Heart right ventricle (tissue), 16 donors: ENCODE results near the gene CDC42EP3. TPM values are rescaled to one million over a fixed set of nuclear protein-coding genes. Genes with fewer than 3 reads are reported as not detected.

Source experiments
- ATAC-seq, 8 donors: fragments of 200-7000 bp; cut with Tn5 transposase; one replicate each; pipeline ENCODE4 v1.9.1; 2020; ENCODE audit warnings: mild to moderate bottlenecking in 8 of 8, moderate library complexity in 8 of 8, moderate number of reproducible peaks in 1 of 8
- DNase-seq, 2 donors: peaks; one replicate each; pipeline ENCODE4 v3.0.0-alpha.2; 2020
- H3K27ac ChIP-seq, 10 donors: fragments of 200-600 bp; sonication (generic) in 2 of 10; one replicate each; pipeline versions ENCODE4 v1.5.0 to v1.8.0; 2020 to 2022; ENCODE audit warnings: mild to moderate bottlenecking in 3 of 10
- H3K27me3 ChIP-seq, 7 donors: fragments of 200-600 bp; one replicate each; pipeline ENCODE4 v1.8.0; 2021 to 2022; ENCODE audit warnings: mild to moderate bottlenecking in 2 of 7
- H3K36me3 ChIP-seq, 9 donors: fragments of 200-600 bp; sonication (generic) in 1 of 9; one replicate each; pipeline versions ENCODE4 v1.5.0 to v1.8.0; 2020 to 2022; ENCODE audit warnings: mild to moderate bottlenecking in 2 of 9
- H3K4me1 ChIP-seq, 9 donors: fragments of 200-600 bp; sonication (generic) in 1 of 9; one replicate each; pipeline versions ENCODE4 v1.5.0 to v1.8.0; 2020 to 2022; ENCODE audit warnings: mild to moderate bottlenecking in 4 of 9
- H3K4me3 ChIP-seq, 10 donors: fragments of 200-600 bp; sonication (generic) in 2 of 10; one replicate each; pipeline versions ENCODE4 v1.5.0 to v1.8.0; 2020 to 2022; ENCODE audit warnings: mild to moderate bottlenecking in 7 of 10, moderate library complexity in 2 of 10
- H3K9me3 ChIP-seq, 11 donors: fragments of 200-600 bp in 10 of 11; sonication (generic) in 2 of 11; one replicate each; pipeline versions ENCODE4 v1.5.0 to v1.8.0; 2013 to 2022; ENCODE audit warnings: mild to moderate bottlenecking in 2 of 11, control low read depth in 1 of 11, moderate library complexity in 1 of 11
- CTCF ChIP-seq, 9 donors: fragments of 200-600 bp; sonication (generic) in 2 of 9; IDR thresholded peaks; one replicate each; pipeline versions ENCODE4 v1.5.0 to v1.8.0; 2021 to 2022; ENCODE audit warnings: antibody characterized with exemption in 9 of 9, mild to moderate bottlenecking in 5 of 9, moderate library complexity in 1 of 9
- WGBS, 2 donors: extraction: QIAGEN DNeasy Blood & Tissue Kit; methylation state at CpG; one replicate each; pipeline ENCODE4 v1.1.7; 2013; ENCODE audit warnings: inconsistent platforms in 1 of 2; 5-methylcytosine and 5-hydroxymethylcytosine counted together
- intact Hi-C, 10 donors: fragments of 100-400 bp; cut with DNase I; formaldehyde crosslinking; loops; one replicate each; pipeline versions ENCODE4 v1.11.1 to v1.14.2; 2022
- polyA plus RNA-seq, 2 donors: library from polyadenylated mRNA; stranded (reverse); fragments of 200-250 nt; gene quantifications; one replicate each; pipeline ENCODE4 v1.2.3, GENCODE V29; 2013
- total RNA-seq, 10 donors: library from RNA; stranded (reverse); fragmentation: NEBNext Ultra II Directional in 3 of 10; extraction: Animal tissue kit (Norgen Biotek cat#: 25700) in 3 of 10; gene quantifications; one replicate each; pipeline versions ENCODE4 v1.2.1 to v1.2.4, GENCODE V29; 2021 to 2023
- donor health status: Arrhythmogenic right ventricular cardiomyopathy.
- donor health status: ischemic (EF 13 %, LVEDD 7.1; RV severe dilation, severe dysfunction).
- donor health status: healthy with polysubstance abuse.
- donor health status: DM: no; HTN: yes; CAD: no.
- donor health status: DM: no; HTN: no; CAD: no.
- donor health status: ischemic (EF 25% LVEDD 6.9; RV normal size, moderate dysfunction).
- donor health status: ischemic (EF 25% LVEDD 5.7; RV mildly dilated, moderate dysfunction).
- donor health status: healthy.
- donor health status: DM: yes; HTN: yes; CAD: no.
- donor health status: Ischemic cardiomyopathy.
- donor health status: ischemic (EF 35%, LVEDD 5.7; RV mildly dilated, moderate dysfunction).
- donor health status: nonischemic (EF 11% LVEDD 7.7; RV severe dilation, severe dysfunction).
- donor health status: DM: yes; HTN: yes; CAD: no.
- donor health status: PGD.
- donor health status: ischemic (EF 29% LVEDD 5.4; RV normal size, mild dysfunction).
- donor health status: nonischemic (EF 23%, LVEDD 6.1; RV moderate dilation, normal function).

The CDC42EP3 gene
- total and polyA plus RNA-seq, 12 donors = 28.4 to 188 (median 120) TPM

DNA sequence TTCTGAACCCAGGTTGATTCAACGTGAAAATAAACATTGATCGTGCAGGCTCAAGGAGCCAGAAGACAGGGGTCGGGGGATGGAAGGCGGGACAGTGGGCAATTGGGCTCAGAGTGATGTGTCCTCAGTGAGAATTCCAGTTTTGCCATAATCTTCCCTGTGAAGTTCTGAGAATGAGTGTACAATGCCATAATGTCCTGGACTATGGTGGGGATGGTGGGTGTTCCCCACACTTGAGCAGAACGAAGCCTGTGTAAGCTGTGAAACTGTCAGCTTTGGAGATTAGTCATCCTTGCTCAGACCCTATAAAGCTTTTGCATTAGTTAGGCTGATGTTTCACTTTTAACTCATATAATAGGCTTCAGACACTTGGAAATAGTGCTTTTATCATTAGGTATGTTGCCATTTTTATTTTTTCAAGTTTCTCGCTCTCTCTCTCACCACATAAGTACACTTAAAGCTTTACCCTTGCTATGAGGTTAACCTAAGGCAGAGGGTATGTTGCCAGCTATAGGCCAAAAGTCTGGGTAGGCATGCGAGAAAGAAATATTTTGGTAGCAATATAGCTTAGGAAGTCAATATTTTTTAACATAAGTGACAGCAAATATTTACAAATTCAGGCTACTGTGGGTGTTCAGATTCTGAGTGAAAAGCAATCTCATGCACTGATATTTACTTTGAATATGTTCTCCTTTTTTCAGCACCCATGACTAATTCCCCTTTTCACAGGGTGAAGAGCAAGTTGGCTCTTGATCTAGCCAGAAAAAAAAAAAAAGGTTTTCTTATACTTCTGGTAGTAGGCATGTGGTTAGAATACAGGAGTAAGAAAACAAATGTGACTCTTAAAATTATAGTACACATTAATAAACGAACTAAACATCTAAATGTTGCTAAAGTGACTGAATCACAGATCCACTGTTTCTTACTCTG is 47.2 kb downstream of the CDC42EP3 start:
- Histone ChIP-seq H3K27me3 (no peaks in the 10 kb centered on the region), H3K36me3 (no peaks in the 10 kb centered on the region), H3K27ac (peak overlapping the region in 1 of 10 donors; percentile 78), H3K4me3 (no peak overlapping the region), H3K9me3 (no peaks in the 10 kb centered on the region), H3K4me1 (peaks cover 0 to 50% (median 18%) of the 10 kb centered on the region in 9 donors)
- no peak for TF ChIP-seq CTCF (IDR thresholded peaks at IDR 0.05)
- ATAC-seq (no peak), DNase-seq (no peak)
- intact Hi-C loops = no loop called here
- WGBS, 2 donors = 90 to 96% methylated on average over 8 of the region's 8 CpGs

DNA sequence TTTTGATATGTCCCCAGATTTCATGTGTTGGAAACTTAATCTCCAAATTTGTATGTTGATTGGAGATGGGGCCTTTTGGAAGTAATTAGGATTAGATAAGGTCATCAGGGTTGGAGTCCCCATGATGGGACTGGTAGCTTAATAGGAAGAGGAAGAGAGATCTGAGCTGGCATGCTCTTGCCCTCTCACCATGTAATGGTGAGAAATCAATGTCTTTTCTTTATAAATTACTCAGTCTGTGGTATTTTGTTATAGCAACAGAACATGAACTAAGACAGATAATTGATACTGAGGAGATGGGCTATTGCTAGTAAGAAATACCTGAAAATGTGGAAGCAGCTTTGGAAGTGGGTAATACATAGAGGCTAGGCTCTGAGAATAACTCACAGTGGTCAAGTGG is 48.0 kb downstream of the CDC42EP3 start:
- DNase-seq (no peak), ATAC-seq (no peak)
- H3K4me1 ChIP-seq = peaks cover 0 to 50% (median 18%) of the 10 kb centered on the region in 9 donors
- H3K27me3 ChIP-seq = no peaks in the 10 kb centered on the region
- no peaks in the 10 kb centered on the region for H3K9me3 ChIP-seq
- H3K27ac ChIP-seq = peak overlapping the region in 1 of 10 donors; percentile 78
- no peak overlapping the region for H3K4me3 ChIP-seq
- TF ChIP-seq CTCF (IDR thresholded peaks at IDR 0.05) = no peak
- no peaks in the 10 kb centered on the region for H3K36me3 ChIP-seq
- intact Hi-C loops = no loop called here

GRCh38 chr2:37622450-37623100 is 48.9 kb downstream of the CDC42EP3 start:
- Histone ChIP-seq H3K27ac (no peak overlapping the region), H3K27me3 (no peaks in the 10 kb centered on the region), H3K36me3 (no peaks in the 10 kb centered on the region), H3K4me1 (peaks cover 0 to 50% (median 18%) of the 10 kb centered on the region in 9 donors), H3K9me3 (no peaks in the 10 kb centered on the region), H3K4me3 (no peak overlapping the region)
- WGBS, 2 donors = 93 to 95% methylated on average over 4 of the region's 4 CpGs
- intact Hi-C loops = no loop called here
- DNase-seq = no peak
- no peak for TF ChIP-seq CTCF (IDR thresholded peaks at IDR 0.05)
- no peak for ATAC-seq

DNA sequence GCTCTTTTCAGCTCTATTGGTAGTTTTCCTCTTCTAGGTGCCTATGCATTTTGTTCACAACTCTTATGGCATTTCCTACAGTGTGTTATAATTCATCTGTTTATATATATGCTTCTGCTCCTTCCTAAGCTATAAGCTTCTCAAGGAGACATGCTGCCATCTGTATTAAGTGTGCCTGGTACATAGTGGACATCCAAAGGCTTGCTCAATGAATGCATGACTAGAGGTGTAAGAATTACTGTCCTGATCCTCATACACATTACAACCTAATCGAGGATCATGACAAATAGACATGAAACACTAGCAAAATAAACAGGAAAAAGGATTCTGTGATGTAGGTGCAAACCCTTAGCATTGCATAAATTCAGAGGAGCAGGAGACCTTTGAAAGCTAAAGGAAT is 50.2 kb downstream of the CDC42EP3 start:
- no peak for ATAC-seq
- Histone ChIP-seq H3K27me3 (no peaks in the 10 kb centered on the region), H3K9me3 (no peaks in the 10 kb centered on the region), H3K36me3 (no peaks in the 10 kb centered on the region), H3K27ac (no peak overlapping the region), H3K4me3 (no peak overlapping the region), H3K4me1 (peaks cover 0 to 51% (median 18%) of the 10 kb centered on the region in 9 donors)
- TF ChIP-seq CTCF (IDR thresholded peaks at IDR 0.05) = no peak
- intact Hi-C loops = no loop called here
- WGBS, 2 donors = 81 to 82% methylated on average over 1 of the region's 1 CpG
- DNase-seq = no peak
